Tibial nerve (tissue), 3 donors: ENCODE results near the gene NR4A3.

Experiments used
- POLR2A ChIP-seq, 2 donors: fragments of 450-650 bp; IDR thresholded peaks; one replicate each; pipeline ENCODE4 v1.6.1; 2017; ENCODE audit warnings: antibody characterized with exemption in 2 of 2, mild to moderate bottlenecking in 2 of 2, moderate library complexity in 2 of 2
- TF ChIP-seq, protein P1 (sequence below), 5 experiments: fragments of 200-600 bp in 3 of 5; fragments of 450-650 bp in 2 of 5; sonication (generic) in 3 of 5; IDR thresholded peaks; one replicate each; pipeline ENCODE4 v1.5.1; 2016 to 2019; ENCODE audit warnings: antibody characterized with exemption in 5 of 5, mild to moderate bottlenecking in 3 of 5, moderate library complexity in 2 of 5

- TF ChIP-seq, protein P1, sequence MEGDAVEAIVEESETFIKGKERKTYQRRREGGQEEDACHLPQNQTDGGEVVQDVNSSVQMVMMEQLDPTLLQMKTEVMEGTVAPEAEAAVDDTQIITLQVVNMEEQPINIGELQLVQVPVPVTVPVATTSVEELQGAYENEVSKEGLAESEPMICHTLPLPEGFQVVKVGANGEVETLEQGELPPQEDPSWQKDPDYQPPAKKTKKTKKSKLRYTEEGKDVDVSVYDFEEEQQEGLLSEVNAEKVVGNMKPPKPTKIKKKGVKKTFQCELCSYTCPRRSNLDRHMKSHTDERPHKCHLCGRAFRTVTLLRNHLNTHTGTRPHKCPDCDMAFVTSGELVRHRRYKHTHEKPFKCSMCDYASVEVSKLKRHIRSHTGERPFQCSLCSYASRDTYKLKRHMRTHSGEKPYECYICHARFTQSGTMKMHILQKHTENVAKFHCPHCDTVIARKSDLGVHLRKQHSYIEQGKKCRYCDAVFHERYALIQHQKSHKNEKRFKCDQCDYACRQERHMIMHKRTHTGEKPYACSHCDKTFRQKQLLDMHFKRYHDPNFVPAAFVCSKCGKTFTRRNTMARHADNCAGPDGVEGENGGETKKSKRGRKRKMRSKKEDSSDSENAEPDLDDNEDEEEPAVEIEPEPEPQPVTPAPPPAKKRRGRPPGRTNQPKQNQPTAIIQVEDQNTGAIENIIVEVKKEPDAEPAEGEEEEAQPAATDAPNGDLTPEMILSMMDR (IDR thresholded peaks at IDR 0.05): no peak
- TF ChIP-seq POLR2A (IDR thresholded peaks at IDR 0.05): no peak
These were observed 29.2 kb downstream of the NR4A3 start for GRCh38 chr9:99850736-99851499.
